ENCODE results near the gene PEAR1.

The PEAR1 gene

DNA sequence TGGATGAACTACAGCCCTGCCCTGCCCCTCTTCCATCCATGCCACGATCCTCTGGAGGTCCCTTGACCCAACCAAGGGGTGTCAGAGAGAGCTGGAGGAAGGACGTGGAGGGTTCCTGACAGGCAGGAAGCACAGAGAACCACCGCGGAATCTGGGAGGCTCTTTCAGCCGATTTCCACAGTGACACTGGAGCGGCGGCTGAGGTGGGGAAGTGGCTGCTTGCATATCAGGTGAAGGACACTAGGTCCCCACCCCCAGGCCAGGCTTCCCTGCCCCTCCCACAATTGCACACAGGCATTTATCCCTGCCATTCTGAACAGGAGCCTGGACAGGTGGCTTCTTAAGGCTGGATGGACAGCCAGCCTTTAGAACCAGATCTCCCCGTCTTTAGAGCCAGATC lies 44.4 kb downstream of the PEAR1 start:
- Histone ChIP-seq H3K4me2 (ENCODE audit: low read length) (no peak overlapping the region), H3K79me2 (ENCODE audit: low read length) (no peaks in the 10 kb centered on the region), H3K4me3 (ENCODE audit: low read length) (no peak overlapping the region), H3K27ac (ENCODE audit: low read length) (no peak overlapping the region), H3K9ac (ENCODE audit: low read length) (no peak overlapping the region), H4K20me1 (ENCODE audit: insufficient read depth, low read length) (no peaks in the 10 kb centered on the region), H2AFZ (ENCODE audit: low read depth, low read length) (no peak overlapping the region), H3K9me3 (ENCODE audit: insufficient read depth, low read length) (no peaks in the 10 kb centered on the region), H3K36me3 (replicated peaks; ENCODE audit: low read depth, low read length) (peaks cover 21% of the 10 kb centered on the region), H3K27me3 (ENCODE audit: low read depth, low read length) (no peaks in the 10 kb centered on the region), H3K4me1 (ENCODE audit: low read length) (peaks cover 14% of the 10 kb centered on the region)
- TF ChIP-seq, protein P1, sequence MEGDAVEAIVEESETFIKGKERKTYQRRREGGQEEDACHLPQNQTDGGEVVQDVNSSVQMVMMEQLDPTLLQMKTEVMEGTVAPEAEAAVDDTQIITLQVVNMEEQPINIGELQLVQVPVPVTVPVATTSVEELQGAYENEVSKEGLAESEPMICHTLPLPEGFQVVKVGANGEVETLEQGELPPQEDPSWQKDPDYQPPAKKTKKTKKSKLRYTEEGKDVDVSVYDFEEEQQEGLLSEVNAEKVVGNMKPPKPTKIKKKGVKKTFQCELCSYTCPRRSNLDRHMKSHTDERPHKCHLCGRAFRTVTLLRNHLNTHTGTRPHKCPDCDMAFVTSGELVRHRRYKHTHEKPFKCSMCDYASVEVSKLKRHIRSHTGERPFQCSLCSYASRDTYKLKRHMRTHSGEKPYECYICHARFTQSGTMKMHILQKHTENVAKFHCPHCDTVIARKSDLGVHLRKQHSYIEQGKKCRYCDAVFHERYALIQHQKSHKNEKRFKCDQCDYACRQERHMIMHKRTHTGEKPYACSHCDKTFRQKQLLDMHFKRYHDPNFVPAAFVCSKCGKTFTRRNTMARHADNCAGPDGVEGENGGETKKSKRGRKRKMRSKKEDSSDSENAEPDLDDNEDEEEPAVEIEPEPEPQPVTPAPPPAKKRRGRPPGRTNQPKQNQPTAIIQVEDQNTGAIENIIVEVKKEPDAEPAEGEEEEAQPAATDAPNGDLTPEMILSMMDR (IDR thresholded peaks at IDR 0.05; ENCODE audit: low read depth, low read length), result no peak
- no peak for TF ChIP-seq EZH2phosphoT487 (IDR thresholded peaks at IDR 0.05; ENCODE audit: low read depth)

DNA sequence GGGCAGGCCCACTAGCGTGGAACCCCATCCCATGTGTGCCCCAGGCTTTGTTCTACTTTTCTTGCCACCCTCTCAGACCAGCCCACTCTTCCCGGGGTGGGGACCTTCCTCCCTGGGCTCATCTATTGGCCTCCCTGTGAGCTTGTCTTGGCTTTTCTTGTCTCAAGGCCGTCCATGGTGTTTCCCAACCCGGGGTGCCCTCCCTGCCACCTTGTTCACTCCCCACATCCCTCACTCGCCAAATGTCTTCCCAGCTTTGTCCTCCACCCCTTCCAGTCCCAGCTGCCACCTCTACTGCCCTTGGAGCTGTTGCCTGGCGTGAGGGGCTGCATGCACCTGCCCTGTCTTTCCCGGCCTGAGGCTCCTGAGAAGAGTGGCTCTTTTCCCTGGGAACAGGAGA lies 45.3 kb downstream of the PEAR1 start:
- Histone ChIP-seq H4K20me1 (ENCODE audit: insufficient read depth, low read length) (no peaks in the 10 kb centered on the region), H3K36me3 (replicated peaks; ENCODE audit: low read depth, low read length) (peaks cover 25% of the 10 kb centered on the region)

DNA sequence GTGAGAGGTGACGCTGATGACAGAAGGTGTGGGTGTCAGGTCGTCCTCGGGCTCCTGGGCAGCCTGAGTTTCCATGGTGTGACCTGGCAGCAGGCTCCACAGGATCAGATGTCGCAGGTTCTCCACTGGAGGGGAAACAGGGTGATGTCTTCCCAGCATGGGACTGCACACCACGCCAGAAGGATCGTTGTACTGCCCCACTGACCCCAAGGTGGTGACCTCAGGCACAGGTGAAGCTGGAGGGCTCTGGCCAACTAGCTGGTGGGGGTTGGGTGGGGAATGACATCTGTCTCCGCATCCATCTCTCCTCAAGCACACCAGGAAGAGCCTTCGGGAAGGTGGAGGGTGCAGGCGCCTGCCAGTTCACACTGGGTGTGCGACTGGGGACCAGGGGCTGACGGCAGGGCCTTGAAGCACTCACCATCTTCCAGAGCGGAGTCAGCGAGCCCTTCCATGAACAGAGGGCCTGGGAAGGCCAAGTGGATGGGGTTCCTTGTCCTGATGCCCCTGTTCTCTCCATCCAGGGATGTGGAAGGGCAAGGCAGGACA lies 46.3 kb downstream of the PEAR1 start:
- H3K27ac ChIP-seq (ENCODE audit: low read length), result no peak overlapping the region
- no peak overlapping the region for H3K9ac ChIP-seq (ENCODE audit: low read length)
- peaks cover 35% of the 10 kb centered on the region for H3K36me3 ChIP-seq (replicated peaks; ENCODE audit: low read depth, low read length)
- no peak overlapping the region for H3K4me2 ChIP-seq (ENCODE audit: low read length)
- no peak overlapping the region for H3K4me3 ChIP-seq (ENCODE audit: low read length)
- peaks cover 14% of the 10 kb centered on the region for H3K4me1 ChIP-seq (ENCODE audit: low read length)
- no peaks in the 10 kb centered on the region for H3K27me3 ChIP-seq (ENCODE audit: low read depth, low read length)
- no peaks in the 10 kb centered on the region for H3K79me2 ChIP-seq (ENCODE audit: low read length)
- no peaks in the 10 kb centered on the region for H3K9me3 ChIP-seq (ENCODE audit: insufficient read depth, low read length)
- no peak for TF ChIP-seq EZH2phosphoT487 (IDR thresholded peaks at IDR 0.05; ENCODE audit: low read depth)
- TF ChIP-seq, protein P1 (IDR thresholded peaks at IDR 0.05; ENCODE audit: low read depth, low read length), result no peak
- no peaks in the 10 kb centered on the region for H4K20me1 ChIP-seq (ENCODE audit: insufficient read depth, low read length)
- H2AFZ ChIP-seq (ENCODE audit: low read depth, low read length), result no peak overlapping the region

More for the DNA sequence above, 45.3 kb downstream of the PEAR1 start:
- H3K27me3 ChIP-seq (ENCODE audit: low read depth, low read length), result no peaks in the 10 kb centered on the region
- H3K9ac ChIP-seq (ENCODE audit: low read length), result no peak overlapping the region
- H3K79me2 ChIP-seq (ENCODE audit: low read length), result no peaks in the 10 kb centered on the region
- TF ChIP-seq EZH2phosphoT487 (IDR thresholded peaks at IDR 0.05; ENCODE audit: low read depth), result no peak
- TF ChIP-seq, protein P1 (IDR thresholded peaks at IDR 0.05; ENCODE audit: low read depth, low read length), result no peak
- no peaks in the 10 kb centered on the region for H3K9me3 ChIP-seq (ENCODE audit: insufficient read depth, low read length)
- H3K27ac ChIP-seq (ENCODE audit: low read length), result no peak overlapping the region
- no peak overlapping the region for H3K4me3 ChIP-seq (ENCODE audit: low read length)
- no peak overlapping the region for H2AFZ ChIP-seq (ENCODE audit: low read depth, low read length)
- H3K4me2 ChIP-seq (ENCODE audit: low read length), result no peak overlapping the region
- H3K4me1 ChIP-seq (ENCODE audit: low read length), result peaks cover 14% of the 10 kb centered on the region

DNA sequence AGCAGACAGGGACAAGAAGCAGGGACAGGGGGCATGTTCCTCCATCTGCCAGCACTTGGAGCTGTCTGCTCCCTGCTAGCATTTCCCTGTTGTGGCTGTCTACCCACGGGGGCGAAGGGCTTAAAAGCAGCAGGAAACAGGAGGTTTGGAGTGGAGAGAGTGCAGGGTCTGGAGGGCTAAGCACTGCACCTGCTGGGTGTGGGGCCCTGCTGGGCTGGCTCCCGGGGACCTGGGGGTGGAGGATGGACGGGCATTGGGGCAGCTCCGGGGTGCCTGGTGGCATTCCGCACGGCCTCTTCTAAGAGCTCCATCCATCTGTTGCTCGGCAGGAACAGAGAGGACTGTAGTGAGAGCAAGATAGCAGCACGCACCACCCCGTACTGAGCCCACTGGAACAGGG lies 48.2 kb downstream of the PEAR1 start:
- no peak overlapping the region for H2AFZ ChIP-seq (ENCODE audit: low read depth, low read length)
- no peaks in the 10 kb centered on the region for H3K79me2 ChIP-seq (ENCODE audit: low read length)
- no peak overlapping the region for H3K4me2 ChIP-seq (ENCODE audit: low read length)
- H3K36me3 ChIP-seq (replicated peaks; ENCODE audit: low read depth, low read length), result peaks cover 47% of the 10 kb centered on the region
- no peak overlapping the region for H3K27ac ChIP-seq (ENCODE audit: low read length)
- no peak overlapping the region for H3K9ac ChIP-seq (ENCODE audit: low read length)
- H3K9me3 ChIP-seq (ENCODE audit: insufficient read depth, low read length), result no peaks in the 10 kb centered on the region
- peaks cover 11% of the 10 kb centered on the region for H3K4me1 ChIP-seq (ENCODE audit: low read length)
- TF ChIP-seq EZH2phosphoT487 (IDR thresholded peaks at IDR 0.05; ENCODE audit: low read depth), result no peak
- TF ChIP-seq, protein P1 (IDR thresholded peaks at IDR 0.05; ENCODE audit: low read depth, low read length), result no peak
- no peak overlapping the region for H3K4me3 ChIP-seq (ENCODE audit: low read length)
- H4K20me1 ChIP-seq (ENCODE audit: insufficient read depth, low read length), result no peaks in the 10 kb centered on the region
- H3K27me3 ChIP-seq (ENCODE audit: low read depth, low read length), result no peaks in the 10 kb centered on the region
